DND-41 (cell line): Measurements from ENCODE around the gene MORN4.

ENCODE experiments used
- EZH2 ChIP-seq: IDR thresholded peaks from 3 replicates; pipeline ENCODE4 v1.6.1; 2012; ENCODE audit warnings: borderline replicate concordance, low read depth, mild to moderate bottlenecking, moderate library complexity, low read length, inconsistent platforms; ENCODE audit not compliant: severe bottlenecking
- TF ChIP-seq, protein P1 (sequence below): IDR thresholded peaks from 2 replicates; pipeline ENCODE4 v1.5.1; 2012; ENCODE audit warnings: borderline replicate concordance, low read length, moderate library complexity, mild to moderate bottlenecking; ENCODE audit not compliant: poor library complexity, severe bottlenecking; ENCODE audit errors: extremely low read depth

DNA sequence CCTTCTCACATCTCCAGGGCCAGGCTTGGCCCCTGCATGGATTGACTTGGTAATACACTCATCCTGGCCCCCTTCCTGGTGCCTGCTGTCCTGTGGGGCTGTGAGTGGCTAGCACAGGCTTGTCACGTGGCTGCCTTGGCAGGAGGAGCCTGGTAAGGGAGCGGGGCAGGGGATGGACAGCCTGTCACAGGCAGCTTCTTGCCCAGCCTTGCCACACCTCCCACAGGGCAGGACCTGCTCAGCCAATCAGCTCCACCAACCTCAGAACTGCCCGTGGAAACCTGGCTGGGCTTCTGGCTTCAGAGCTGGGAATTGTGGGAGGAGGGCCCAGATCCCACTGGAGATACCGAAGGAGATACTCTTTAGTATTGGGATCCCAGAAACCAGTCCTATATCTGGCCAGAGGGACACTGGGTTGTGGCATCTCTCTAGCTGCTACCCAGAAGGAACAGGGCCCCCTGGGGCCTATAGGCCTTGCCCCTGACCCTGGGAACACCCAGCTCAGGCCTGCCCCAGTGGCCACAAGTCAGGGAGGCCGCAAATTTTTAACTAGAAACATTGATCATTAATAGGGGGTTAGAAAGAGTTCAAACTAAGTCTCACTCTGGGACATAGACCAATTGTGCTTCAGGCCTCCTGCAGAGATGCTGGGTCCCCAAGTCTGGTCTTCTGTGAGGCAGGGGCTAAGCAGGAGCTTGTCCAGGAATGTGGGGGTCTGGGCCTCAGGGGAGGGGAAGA, 49.1 kb downstream of the MORN4 start, which contains the start of gene HOGA1:
- TF ChIP-seq, protein P1, sequence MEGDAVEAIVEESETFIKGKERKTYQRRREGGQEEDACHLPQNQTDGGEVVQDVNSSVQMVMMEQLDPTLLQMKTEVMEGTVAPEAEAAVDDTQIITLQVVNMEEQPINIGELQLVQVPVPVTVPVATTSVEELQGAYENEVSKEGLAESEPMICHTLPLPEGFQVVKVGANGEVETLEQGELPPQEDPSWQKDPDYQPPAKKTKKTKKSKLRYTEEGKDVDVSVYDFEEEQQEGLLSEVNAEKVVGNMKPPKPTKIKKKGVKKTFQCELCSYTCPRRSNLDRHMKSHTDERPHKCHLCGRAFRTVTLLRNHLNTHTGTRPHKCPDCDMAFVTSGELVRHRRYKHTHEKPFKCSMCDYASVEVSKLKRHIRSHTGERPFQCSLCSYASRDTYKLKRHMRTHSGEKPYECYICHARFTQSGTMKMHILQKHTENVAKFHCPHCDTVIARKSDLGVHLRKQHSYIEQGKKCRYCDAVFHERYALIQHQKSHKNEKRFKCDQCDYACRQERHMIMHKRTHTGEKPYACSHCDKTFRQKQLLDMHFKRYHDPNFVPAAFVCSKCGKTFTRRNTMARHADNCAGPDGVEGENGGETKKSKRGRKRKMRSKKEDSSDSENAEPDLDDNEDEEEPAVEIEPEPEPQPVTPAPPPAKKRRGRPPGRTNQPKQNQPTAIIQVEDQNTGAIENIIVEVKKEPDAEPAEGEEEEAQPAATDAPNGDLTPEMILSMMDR: no peak
- TF ChIP-seq EZH2: no peak
